ENCODE measurements around the gene PPP1R16B.

Gene PPP1R16B

DNA sequence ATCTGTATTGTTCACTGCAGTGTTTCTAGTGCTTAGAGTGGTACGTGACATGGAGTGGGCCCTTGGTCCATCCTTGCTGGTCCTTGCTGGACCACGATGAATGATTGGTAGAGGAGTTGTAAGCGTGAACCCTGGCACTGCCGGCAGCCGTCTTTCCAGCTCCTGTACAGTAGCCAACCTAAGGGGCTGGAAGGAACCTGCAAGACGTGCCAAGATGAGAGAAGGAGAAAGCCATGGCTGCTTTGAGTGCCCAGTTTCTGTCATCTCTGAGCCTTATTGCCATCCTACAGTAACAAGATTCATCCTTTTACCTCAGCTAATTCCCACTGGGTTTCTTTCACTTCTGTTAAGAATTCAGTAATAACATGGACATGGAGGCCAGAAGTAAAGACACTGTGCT, 162.6 kb downstream of the PPP1R16B start:
- H3K27me3 ChIP-seq (ENCODE audit: insufficient read depth, insufficient read length): no peaks in the 10 kb centered on the region
- H3K36me3 ChIP-seq (ENCODE audit: insufficient read depth, insufficient read length, low read length): peaks cover 52% of the 10 kb centered on the region
- no peak for DNase-seq (ENCODE audit: low read depth, low spot score)
- no peak for TF ChIP-seq SUZ12 (IDR thresholded peaks at IDR 0.05; ENCODE audit: extremely low read depth, insufficient read depth, insufficient read length)
- TF ChIP-seq ZNF274 (IDR thresholded peaks at IDR 0.05; ENCODE audit: low read depth, low read length): no peak
- TF ChIP-seq YY1 (IDR thresholded peaks at IDR 0.05; ENCODE audit: insufficient read depth, insufficient read length): no peak
- H3K4me1 ChIP-seq (ENCODE audit: insufficient read depth, insufficient read length): no peaks in the 10 kb centered on the region
- H3K4me3 ChIP-seq (ENCODE audit: insufficient read length, low read depth): no peak overlapping the region
- no peaks in the 10 kb centered on the region for H3K9me3 ChIP-seq (ENCODE audit: insufficient read depth, low read length)
- H3K9ac ChIP-seq (ENCODE audit: insufficient read length, low read depth): no peak overlapping the region

DNA sequence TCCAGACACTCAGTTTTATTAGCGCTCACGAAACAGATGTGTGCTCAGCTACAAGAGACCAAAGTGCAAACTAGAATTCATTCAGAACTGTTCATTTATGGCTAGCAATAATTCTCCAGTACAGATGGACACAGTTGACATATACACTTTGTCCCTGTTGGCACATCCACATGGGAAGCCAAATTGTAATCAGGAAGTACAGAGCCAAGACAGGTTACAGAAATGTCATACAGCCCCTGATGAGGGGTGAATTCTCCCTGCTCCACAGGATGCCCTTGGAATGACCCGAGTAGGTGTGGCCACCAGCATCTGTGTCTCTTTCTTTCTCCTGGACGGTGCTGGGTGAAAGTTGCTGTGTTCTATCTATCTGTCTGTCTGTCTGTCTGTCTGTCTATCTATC, 164.2 kb downstream of the PPP1R16B start:
- Histone ChIP-seq H3K36me3 (ENCODE audit: insufficient read depth, insufficient read length, low read length) (peaks cover 65% of the 10 kb centered on the region), H3K4me1 (ENCODE audit: insufficient read depth, insufficient read length) (no peaks in the 10 kb centered on the region), H3K4me3 (ENCODE audit: insufficient read length, low read depth) (no peak overlapping the region), H3K9me3 (ENCODE audit: insufficient read depth, low read length) (no peaks in the 10 kb centered on the region), H3K9ac (ENCODE audit: insufficient read length, low read depth) (no peak overlapping the region), H3K27me3 (ENCODE audit: insufficient read depth, insufficient read length) (no peaks in the 10 kb centered on the region)
- DNase-seq (ENCODE audit: low read depth, low spot score): no peak
- no peak for TF ChIP-seq SUZ12 (IDR thresholded peaks at IDR 0.05; ENCODE audit: extremely low read depth, insufficient read depth, insufficient read length)
- no peak for TF ChIP-seq ZNF274 (IDR thresholded peaks at IDR 0.05; ENCODE audit: low read depth, low read length)
- TF ChIP-seq YY1 (IDR thresholded peaks at IDR 0.05; ENCODE audit: insufficient read depth, insufficient read length): no peak

DNA sequence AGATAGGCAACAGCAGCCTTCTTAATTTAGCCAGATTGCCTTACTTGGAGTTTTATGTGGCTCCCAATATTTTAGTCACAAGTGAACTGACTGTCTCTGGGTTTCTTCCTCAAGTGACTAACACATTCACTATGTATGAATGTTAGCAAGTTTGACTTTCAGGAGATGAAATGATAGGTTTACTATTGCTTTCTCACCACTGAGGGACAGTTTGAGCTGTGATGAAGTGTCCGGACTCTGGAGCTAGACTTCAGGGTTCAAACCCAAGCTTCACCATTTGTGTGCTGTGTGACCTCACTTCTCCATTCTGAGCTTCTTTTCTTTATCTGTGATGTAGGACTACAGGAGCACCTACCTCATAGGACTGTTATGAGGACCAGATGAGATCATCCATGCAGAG, 164.8 kb downstream of the PPP1R16B start:
- no peak for TF ChIP-seq ZNF274 (IDR thresholded peaks at IDR 0.05; ENCODE audit: low read depth, low read length)
- TF ChIP-seq YY1 (IDR thresholded peaks at IDR 0.05; ENCODE audit: insufficient read depth, insufficient read length): no peak
- no peak for TF ChIP-seq SUZ12 (IDR thresholded peaks at IDR 0.05; ENCODE audit: extremely low read depth, insufficient read depth, insufficient read length)
- H3K4me1 ChIP-seq (ENCODE audit: insufficient read depth, insufficient read length): no peaks in the 10 kb centered on the region
- no peaks in the 10 kb centered on the region for H3K9me3 ChIP-seq (ENCODE audit: insufficient read depth, low read length)
- no peaks in the 10 kb centered on the region for H3K27me3 ChIP-seq (ENCODE audit: insufficient read depth, insufficient read length)
- peaks cover 65% of the 10 kb centered on the region for H3K36me3 ChIP-seq (ENCODE audit: insufficient read depth, insufficient read length, low read length)
- no peak overlapping the region for H3K4me3 ChIP-seq (ENCODE audit: insufficient read length, low read depth)
- no peak overlapping the region for H3K9ac ChIP-seq (ENCODE audit: insufficient read length, low read depth)
- no peak for DNase-seq (ENCODE audit: low read depth, low spot score)

All from NT2/D1 (cell line).